ENCODE data around the gene LIG1.

The LIG1 gene

GRCh38 chr19:48183356-48183755, 13.2 kb upstream of the LIG1 start:
- in situ Hi-C loops (cut with HindIII; ENCODE audit: low sequenced_read_pairs) = no loop called here
- H3K4me3 ChIP-seq (ENCODE audit: low read depth, low read length) = no peak overlapping the region
- no peak for TF ChIP-seq CTCF (IDR thresholded peaks at IDR 0.05; ENCODE audit: low read depth, low read length)
- no peak for DNase-seq (ENCODE audit: low read depth, low spot score)

GRCh38 chr19:48182434-48182833, 12.3 kb upstream of the LIG1 start:
- no peak for TF ChIP-seq CTCF (IDR thresholded peaks at IDR 0.05; ENCODE audit: low read depth, low read length)
- H3K4me3 ChIP-seq (ENCODE audit: low read depth, low read length) = no peak overlapping the region
- in situ Hi-C loops (cut with HindIII; ENCODE audit: low sequenced_read_pairs) = no loop called here
- no peak for DNase-seq (ENCODE audit: low read depth, low spot score)

GRCh38 chr19:48181505-48181904, 11.4 kb upstream of the LIG1 start:
- H3K4me3 ChIP-seq (ENCODE audit: low read depth, low read length) = no peak overlapping the region
- TF ChIP-seq CTCF (IDR thresholded peaks at IDR 0.05; ENCODE audit: low read depth, low read length) = no peak
- DNase-seq (ENCODE audit: low read depth, low spot score) = no peak
- in situ Hi-C loops (cut with HindIII; ENCODE audit: low sequenced_read_pairs) = no loop called here

- no peak for TF ChIP-seq CTCF (IDR thresholded peaks at IDR 0.05; ENCODE audit: low read depth, low read length)
- in situ Hi-C loops (cut with HindIII; ENCODE audit: low sequenced_read_pairs) = no loop called here
- no peak for DNase-seq (ENCODE audit: low read depth, low spot score)
- H3K4me3 ChIP-seq (ENCODE audit: low read depth, low read length) = no peak overlapping the region
These were observed 6.1 kb upstream of the LIG1 start for GRCh38 chr19:48176226-48176625.

GRCh38 chr19:48175578-48175977, 5.4 kb upstream of the LIG1 start:
- no peak for TF ChIP-seq CTCF (IDR thresholded peaks at IDR 0.05; ENCODE audit: low read depth, low read length)
- no peak overlapping the region for H3K4me3 ChIP-seq (ENCODE audit: low read depth, low read length)
- DNase-seq (ENCODE audit: low read depth, low spot score) = no peak
- in situ Hi-C loops (cut with HindIII; ENCODE audit: low sequenced_read_pairs) = no loop called here

GRCh38 chr19:48174445-48175030, 4.4 kb upstream of the LIG1 start:
- DNase-seq (ENCODE audit: low read depth, low spot score) = no peak
- H3K4me3 ChIP-seq (ENCODE audit: low read depth, low read length) = no peak overlapping the region
- in situ Hi-C loops (cut with HindIII; ENCODE audit: low sequenced_read_pairs) = no loop called here
- TF ChIP-seq CTCF (IDR thresholded peaks at IDR 0.05; ENCODE audit: low read depth, low read length) = no peak

GRCh38 chr19:48171710-48172109, 1.6 kb upstream of the LIG1 start:
- no peak for DNase-seq (ENCODE audit: low read depth, low spot score)
- H3K4me3 ChIP-seq (ENCODE audit: low read depth, low read length) = peak overlapping the region; percentile 86
- in situ Hi-C loops (cut with HindIII; ENCODE audit: low sequenced_read_pairs) = no loop called here
- no peak for TF ChIP-seq CTCF (IDR thresholded peaks at IDR 0.05; ENCODE audit: low read depth, low read length)
